Measurements from ENCODE around the gene TRIM49D2.
"Not testable (repeated sequence)": the region's sequence is repeated elsewhere in the genome, so short reads cannot be mapped to it uniquely, and the experiment has no call there.

The TRIM49D2 gene

GRCh38 chr11:89923764-89924163, at the start of gene TRIM49D2:
Gene TRIM49D2, plus strand, starts transcription at chr11:89924064. Its CDS starts 2,698 bp downstream, at chr11:89926762.
- H3K27me3 Mint-ChIP-seq (ENCODE audit: low read depth); H3K4me3 Mint-ChIP-seq; H3K36me3 Mint-ChIP-seq (ENCODE audit: low read depth); H3K9me3 Mint-ChIP-seq; H3K27ac Mint-ChIP-seq; H3K4me1 Mint-ChIP-seq: not testable (repeated sequence)

- H3K27me3 Mint-ChIP-seq (ENCODE audit: low read depth); H3K4me3 Mint-ChIP-seq; H3K27ac Mint-ChIP-seq; H3K36me3 Mint-ChIP-seq (ENCODE audit: low read depth); H3K4me1 Mint-ChIP-seq; H3K9me3 Mint-ChIP-seq: not testable (repeated sequence)
Measured at GRCh38 chr11:89877511-89877910, 46.4 kb upstream of the TRIM49D2 start.

GRCh38 chr11:89893245-89893644, 30.6 kb upstream of the TRIM49D2 start:
- H3K4me3 Mint-ChIP-seq; H3K9me3 Mint-ChIP-seq; H3K36me3 Mint-ChIP-seq (ENCODE audit: low read depth); H3K27ac Mint-ChIP-seq; H3K4me1 Mint-ChIP-seq; H3K27me3 Mint-ChIP-seq (ENCODE audit: low read depth): not testable (repeated sequence)

- H3K4me1 Mint-ChIP-seq; H3K9me3 Mint-ChIP-seq; H3K36me3 Mint-ChIP-seq (ENCODE audit: low read depth); H3K27me3 Mint-ChIP-seq (ENCODE audit: low read depth); H3K27ac Mint-ChIP-seq; H3K4me3 Mint-ChIP-seq: not testable (repeated sequence)
Measured at GRCh38 chr11:89900809-89901208, 23.1 kb upstream of the TRIM49D2 start.

GRCh38 chr11:89922195-89922660, 1.6 kb upstream of the TRIM49D2 start, which contains the start of gene TRIM49D1:
Gene TRIM49D1, minus strand, starts transcription at chr11:89922245. Its CDS starts 4,535 bp downstream, at chr11:89917710.
- no peaks in the 10 kb centered on the region for H3K36me3 Mint-ChIP-seq (ENCODE audit: low read depth)
- no peaks in the 10 kb centered on the region for H3K27me3 Mint-ChIP-seq (ENCODE audit: low read depth)
- H3K9me3 Mint-ChIP-seq, result no peaks in the 10 kb centered on the region
- no peaks in the 10 kb centered on the region for H3K4me1 Mint-ChIP-seq
- H3K4me3 Mint-ChIP-seq, result no peak within 1 kb of the TSS
- H3K27ac Mint-ChIP-seq, result no peak within 1 kb of the TSS
- no peak for TF ChIP-seq CTCF (IDR thresholded peaks at IDR 0.05; ENCODE audit: unreplicated experiment in 3 of 3)

GRCh38 chr11:89960833-89961232, 37.0 kb downstream of the TRIM49D2 start:
- H3K4me1 Mint-ChIP-seq; H3K36me3 Mint-ChIP-seq (ENCODE audit: low read depth); H3K27ac Mint-ChIP-seq; H3K9me3 Mint-ChIP-seq; H3K27me3 Mint-ChIP-seq (ENCODE audit: low read depth); H3K4me3 Mint-ChIP-seq: not testable (repeated sequence)

- not testable (repeated sequence) for H3K27ac Mint-ChIP-seq; H3K36me3 Mint-ChIP-seq (ENCODE audit: low read depth); H3K4me1 Mint-ChIP-seq; H3K4me3 Mint-ChIP-seq; H3K27me3 Mint-ChIP-seq (ENCODE audit: low read depth); H3K9me3 Mint-ChIP-seq
Measured at GRCh38 chr11:89965737-89966136, 41.9 kb downstream of the TRIM49D2 start, which contains the start of gene TRIM64. Gene TRIM64, plus strand, starts transcription at chr11:89966037. Its CDS starts 2,467 bp downstream, at chr11:89968504.

All from nephron (organoid).